SK-N-SH treated with all-trans-retinoic acid at 6 μM for 48 hours (cell line): ENCODE measurements around the gene DDX50.

ENCODE experiments used
- ATAC-seq: fragments of 200-7000 bp; cut with Tn5 transposase; 3 replicates; pipeline ENCODE4 v1.9.1; 2020; ENCODE audit warnings: mild to moderate bottlenecking, moderate library complexity
- ARNTL ChIP-seq: fragments of 450-650 bp; formaldehyde crosslinking; IDR thresholded peaks from 2 replicates; pipeline ENCODE4 v1.5.0; 2020; ENCODE audit warnings: low read depth, mild to moderate bottlenecking, moderate library complexity, borderline replicate concordance
- BACH2 ChIP-seq: fragments of 250-450 bp; sonication (Bioruptor Pico); IDR thresholded peaks from 2 replicates; pipeline ENCODE4 v1.9.0; 2021; ENCODE audit warnings: mild to moderate bottlenecking, borderline replicate concordance
- CSDC2 ChIP-seq: fragments of 250-450 bp; sonication (Bioruptor Pico); IDR thresholded peaks from 2 replicates; pipeline ENCODE4 v1.5.0; 2020; ENCODE audit warnings: mild to moderate bottlenecking, moderate library complexity
- CSRNP3 ChIP-seq: fragments of 250-450 bp; sonication (Bioruptor Pico); IDR thresholded peaks from 2 replicates; pipeline ENCODE4 v1.5.1; 2021; ENCODE audit warnings: mild to moderate bottlenecking, moderate library complexity
- ESRRG ChIP-seq: fragments of 250-450 bp; sonication (Bioruptor Pico); IDR thresholded peaks from 2 replicates; pipeline ENCODE4 v1.6.1; 2021; ENCODE audit warnings: mild to moderate bottlenecking
- GLIS3 ChIP-seq: fragments of 250-450 bp; sonication (Bioruptor Pico); IDR thresholded peaks from 2 replicates; pipeline ENCODE4 v1.5.0; 2020; ENCODE audit warnings: mild to moderate bottlenecking, moderate library complexity
- ISL1 ChIP-seq: fragments of 250-450 bp; sonication (Bioruptor Pico); IDR thresholded peaks from 2 replicates; pipeline ENCODE4 v2.1.2; 2022; ENCODE audit warnings: mild to moderate bottlenecking, moderate library complexity
- OSR1 ChIP-seq: fragments of 250-450 bp; sonication (Bioruptor Pico); IDR thresholded peaks from 2 replicates; pipeline ENCODE4 v1.8.0; 2022; ENCODE audit warnings: moderate library complexity, mild to moderate bottlenecking, inconsistent platforms
- PATZ1 ChIP-seq: fragments of 250-450 bp; sonication (Bioruptor Pico); IDR thresholded peaks from 2 replicates; pipeline ENCODE4 v1.8.0; 2020; ENCODE audit warnings: mild to moderate bottlenecking, moderate library complexity, borderline replicate concordance
- PPARA ChIP-seq: fragments of 250-450 bp; sonication (Bioruptor Pico); IDR thresholded peaks from 2 replicates; pipeline ENCODE4 v1.5.0; 2020; ENCODE audit warnings: mild to moderate bottlenecking, borderline replicate concordance
- RARB ChIP-seq: fragments of 250-450 bp; sonication (Bioruptor Pico); IDR thresholded peaks from 2 replicates; pipeline ENCODE4 v1.8.0; 2021; ENCODE audit warnings: mild to moderate bottlenecking, moderate library complexity
- SNAI2 ChIP-seq: fragments of 250-450 bp; sonication (Bioruptor Pico); IDR thresholded peaks from 2 replicates; pipeline ENCODE4 v1.5.0; 2020; ENCODE audit warnings: mild to moderate bottlenecking, moderate library complexity
- TOX ChIP-seq: fragments of 250-450 bp; sonication (Bioruptor Pico); IDR thresholded peaks from 2 replicates; pipeline ENCODE4 v1.8.0; 2021; ENCODE audit warnings: mild to moderate bottlenecking, moderate library complexity, borderline replicate concordance
- ZC3H10 ChIP-seq: fragments of 250-450 bp; sonication (Bioruptor Pico); IDR thresholded peaks from 2 replicates; pipeline ENCODE4 v1.5.1; 2021; ENCODE audit warnings: mild to moderate bottlenecking, moderate library complexity
- ZFP3 ChIP-seq: fragments of 250-450 bp; sonication (Bioruptor Pico); IDR thresholded peaks from 2 replicates; pipeline ENCODE4 v1.5.0; 2020; ENCODE audit warnings: mild to moderate bottlenecking, moderate library complexity
- ZFP30 ChIP-seq: fragments of 450-650 bp; formaldehyde crosslinking; IDR thresholded peaks from 2 replicates; pipeline ENCODE4 v1.5.0; 2022; ENCODE audit warnings: mild to moderate bottlenecking, moderate library complexity
- ZNF565 ChIP-seq: fragments of 450-650 bp; formaldehyde crosslinking; conservative IDR thresholded peaks from 2 replicates; pipeline ENCODE4 v1.5.0; 2020; ENCODE audit warnings: low read depth, mild to moderate bottlenecking, moderate library complexity
- ZNF70 ChIP-seq: fragments of 450-650 bp; formaldehyde crosslinking; IDR thresholded peaks from 2 replicates; pipeline ENCODE4 v1.5.0; 2020; ENCODE audit warnings: mild to moderate bottlenecking, moderate library complexity
- ZNF8 ChIP-seq: fragments of 450-650 bp; formaldehyde crosslinking; IDR thresholded peaks from 2 replicates; pipeline ENCODE4 v1.5.0; 2020; ENCODE audit warnings: mild to moderate bottlenecking, moderate library complexity
- TF ChIP-seq, protein P1 (sequence below): fragments of 250-450 bp; sonication (Bioruptor Pico); IDR thresholded peaks from 2 replicates; pipeline ENCODE4 v1.5.0; 2020; ENCODE audit warnings: mild to moderate bottlenecking, moderate library complexity
- TF ChIP-seq, protein P2 (sequence below): fragments of 250-450 bp; sonication (Bioruptor Pico); IDR thresholded peaks from 2 replicates; pipeline ENCODE4 v1.5.1; 2020; ENCODE audit warnings: low read depth, mild to moderate bottlenecking, moderate library complexity

DDX50 gene

DNA sequence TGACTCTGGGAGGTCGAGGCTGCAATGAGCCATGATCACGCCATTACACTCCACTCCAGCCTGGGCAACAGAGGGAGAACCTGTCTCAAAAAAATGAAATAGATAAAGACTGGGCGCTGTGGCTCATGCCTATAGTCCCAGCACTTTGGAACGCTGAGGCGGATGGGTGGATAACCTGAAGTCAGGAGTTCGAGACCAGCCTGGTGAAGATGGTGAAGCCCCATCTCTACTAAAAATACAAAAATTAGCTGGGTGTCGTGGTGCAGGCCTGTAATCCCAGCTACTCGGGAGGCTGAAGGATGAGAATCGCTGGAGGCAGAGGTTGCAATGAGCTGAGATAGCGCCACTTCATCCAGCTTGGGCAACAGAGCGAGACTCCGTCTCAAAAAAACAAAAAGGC, 53.8 kb downstream of the DDX50 start:
- TF ChIP-seq TOX: no peak
- no peak for TF ChIP-seq ARNTL (CRISPR knock-in tag)
- TF ChIP-seq ZNF8: no peak
- TF ChIP-seq PPARA (CRISPR knock-in tag): no peak
- TF ChIP-seq GLIS3 (CRISPR knock-in tag): no peak
- TF ChIP-seq ZNF70 (CRISPR knock-in tag): no peak
- no peak for TF ChIP-seq ISL1 (CRISPR knock-in tag)
- TF ChIP-seq ZFP3 (CRISPR knock-in tag): no peak
- no peak for ATAC-seq

- peak; percentile 12 for ATAC-seq
- TF ChIP-seq, protein P1, sequence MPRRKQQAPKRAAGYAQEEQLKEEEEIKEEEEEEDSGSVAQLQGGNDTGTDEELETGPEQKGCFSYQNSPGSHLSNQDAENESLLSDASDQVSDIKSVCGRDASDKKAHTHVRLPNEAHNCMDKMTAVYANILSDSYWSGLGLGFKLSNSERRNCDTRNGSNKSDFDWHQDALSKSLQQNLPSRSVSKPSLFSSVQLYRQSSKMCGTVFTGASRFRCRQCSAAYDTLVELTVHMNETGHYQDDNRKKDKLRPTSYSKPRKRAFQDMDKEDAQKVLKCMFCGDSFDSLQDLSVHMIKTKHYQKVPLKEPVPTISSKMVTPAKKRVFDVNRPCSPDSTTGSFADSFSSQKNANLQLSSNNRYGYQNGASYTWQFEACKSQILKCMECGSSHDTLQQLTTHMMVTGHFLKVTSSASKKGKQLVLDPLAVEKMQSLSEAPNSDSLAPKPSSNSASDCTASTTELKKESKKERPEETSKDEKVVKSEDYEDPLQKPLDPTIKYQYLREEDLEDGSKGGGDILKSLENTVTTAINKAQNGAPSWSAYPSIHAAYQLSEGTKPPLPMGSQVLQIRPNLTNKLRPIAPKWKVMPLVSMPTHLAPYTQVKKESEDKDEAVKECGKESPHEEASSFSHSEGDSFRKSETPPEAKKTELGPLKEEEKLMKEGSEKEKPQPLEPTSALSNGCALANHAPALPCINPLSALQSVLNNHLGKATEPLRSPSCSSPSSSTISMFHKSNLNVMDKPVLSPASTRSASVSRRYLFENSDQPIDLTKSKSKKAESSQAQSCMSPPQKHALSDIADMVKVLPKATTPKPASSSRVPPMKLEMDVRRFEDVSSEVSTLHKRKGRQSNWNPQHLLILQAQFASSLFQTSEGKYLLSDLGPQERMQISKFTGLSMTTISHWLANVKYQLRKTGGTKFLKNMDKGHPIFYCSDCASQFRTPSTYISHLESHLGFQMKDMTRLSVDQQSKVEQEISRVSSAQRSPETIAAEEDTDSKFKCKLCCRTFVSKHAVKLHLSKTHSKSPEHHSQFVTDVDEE (CRISPR knock-in tag): no peak
- TF ChIP-seq ZNF565 (no peak), RARB (no peak), ESRRG (CRISPR knock-in tag) (no peak), ZC3H10 (CRISPR knock-in tag) (no peak), CSDC2 (CRISPR knock-in tag) (no peak), ISL1 (CRISPR knock-in tag) (no peak), PPARA (CRISPR knock-in tag) (no peak), TOX (no peak), ZFP30 (CRISPR knock-in tag) (no peak), CSRNP3 (CRISPR knock-in tag) (no peak)
- TF ChIP-seq, protein P2, sequence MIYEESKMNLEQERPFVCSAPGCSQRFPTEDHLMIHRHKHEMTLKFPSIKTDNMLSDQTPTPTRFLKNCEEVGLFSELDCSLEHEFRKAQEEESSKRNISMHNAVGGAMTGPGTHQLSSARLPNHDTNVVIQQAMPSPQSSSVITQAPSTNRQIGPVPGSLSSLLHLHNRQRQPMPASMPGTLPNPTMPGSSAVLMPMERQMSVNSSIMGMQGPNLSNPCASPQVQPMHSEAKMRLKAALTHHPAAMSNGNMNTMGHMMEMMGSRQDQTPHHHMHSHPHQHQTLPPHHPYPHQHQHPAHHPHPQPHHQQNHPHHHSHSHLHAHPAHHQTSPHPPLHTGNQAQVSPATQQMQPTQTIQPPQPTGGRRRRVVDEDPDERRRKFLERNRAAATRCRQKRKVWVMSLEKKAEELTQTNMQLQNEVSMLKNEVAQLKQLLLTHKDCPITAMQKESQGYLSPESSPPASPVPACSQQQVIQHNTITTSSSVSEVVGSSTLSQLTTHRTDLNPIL: no peak
- TF ChIP-seq, all 23 proteins: peak for 0
Observed at GRCh38 chr10:68955355-68955831, 54.3 kb downstream of the DDX50 start.

DNA sequence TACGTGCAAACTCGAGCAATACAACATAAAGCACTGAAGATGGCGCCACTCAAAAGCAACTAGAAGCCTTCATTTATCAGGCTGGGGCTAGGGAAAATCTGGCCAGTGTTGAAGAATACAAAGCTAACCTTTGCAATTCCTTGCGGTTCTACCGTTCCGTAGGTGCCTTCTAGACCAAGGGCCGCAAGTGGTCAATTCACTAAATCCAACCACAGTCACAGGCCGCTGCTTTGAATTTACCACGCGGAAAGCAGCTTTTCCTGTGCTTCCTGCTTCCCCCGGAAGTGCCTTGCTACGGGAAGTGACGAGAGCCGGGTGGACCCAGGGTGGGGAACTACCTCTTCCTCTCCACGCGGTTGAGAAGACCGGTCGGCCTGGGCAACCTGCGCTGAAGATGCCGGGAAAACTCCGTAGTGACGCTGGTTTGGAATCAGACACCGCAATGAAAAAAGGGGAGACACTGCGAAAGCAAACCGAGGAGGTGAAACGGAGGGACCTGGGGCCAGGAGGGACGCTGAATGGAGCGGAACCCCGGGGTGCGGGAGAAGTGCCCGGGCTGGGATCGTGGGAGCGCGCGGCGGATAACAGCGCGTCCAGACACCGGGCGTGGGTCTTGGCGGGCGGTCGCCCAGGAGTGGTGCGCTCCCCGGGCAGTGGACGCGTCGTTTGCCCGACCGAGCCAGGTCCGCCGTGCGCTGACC, 54.9 kb downstream of the DDX50 start, which contains the start of gene DDX21:
Gene DDX21 (plus strand): TSS at position 339 of the 701 bp plus-strand sequence. CDS start 56 bp downstream, at position 395.
- peak; percentile 94 for ATAC-seq
- TF ChIP-seq ESRRG (CRISPR knock-in tag): 0 out of 2 replicates have a peak, but pooled peaks have one; percentile 22
- TF ChIP-seq ZFP3 (CRISPR knock-in tag): peak; percentile 24; the same call in 1 of the 2 replicates
- TF ChIP-seq PATZ1 (CRISPR knock-in tag): no peak

- TF ChIP-seq PATZ1 (CRISPR knock-in tag): no peak
- no peak for TF ChIP-seq SNAI2
- TF ChIP-seq, protein P1 (CRISPR knock-in tag): no peak
- no peak for TF ChIP-seq BACH2 (CRISPR knock-in tag)
- no peak for TF ChIP-seq ESRRG (CRISPR knock-in tag)
- no peak for TF ChIP-seq OSR1 (CRISPR knock-in tag)
- TF ChIP-seq ZC3H10 (CRISPR knock-in tag): no peak
- no peak for TF ChIP-seq ZNF70 (CRISPR knock-in tag)
- no peak for TF ChIP-seq ZNF8
- TF ChIP-seq ZFP3 (CRISPR knock-in tag): no peak
- no peak for TF ChIP-seq ISL1 (CRISPR knock-in tag)
- TF ChIP-seq ZNF565: no peak
- no peak for TF ChIP-seq PPARA (CRISPR knock-in tag)
- no peak for TF ChIP-seq RARB
- no peak for TF ChIP-seq TOX
- TF ChIP-seq ZFP30 (CRISPR knock-in tag): no peak
- ATAC-seq: no peak
Observed at GRCh38 chr10:68957284-68957615, 56.1 kb downstream of the DDX50 start.
